Measurements from ENCODE around the gene DCAF16. TPM values are rescaled to one million over a fixed set of nuclear protein-coding genes. Genes with fewer than 3 reads are reported as not detected.
"Not testable (repeated sequence)": the region's sequence is repeated elsewhere in the genome, so short reads cannot be mapped to it uniquely, and the experiment has no call there.

The DCAF16 gene
- polyA plus RNA-seq, result 1 to 10 TPM; 6.5 to 7.3 TPM

DNA sequence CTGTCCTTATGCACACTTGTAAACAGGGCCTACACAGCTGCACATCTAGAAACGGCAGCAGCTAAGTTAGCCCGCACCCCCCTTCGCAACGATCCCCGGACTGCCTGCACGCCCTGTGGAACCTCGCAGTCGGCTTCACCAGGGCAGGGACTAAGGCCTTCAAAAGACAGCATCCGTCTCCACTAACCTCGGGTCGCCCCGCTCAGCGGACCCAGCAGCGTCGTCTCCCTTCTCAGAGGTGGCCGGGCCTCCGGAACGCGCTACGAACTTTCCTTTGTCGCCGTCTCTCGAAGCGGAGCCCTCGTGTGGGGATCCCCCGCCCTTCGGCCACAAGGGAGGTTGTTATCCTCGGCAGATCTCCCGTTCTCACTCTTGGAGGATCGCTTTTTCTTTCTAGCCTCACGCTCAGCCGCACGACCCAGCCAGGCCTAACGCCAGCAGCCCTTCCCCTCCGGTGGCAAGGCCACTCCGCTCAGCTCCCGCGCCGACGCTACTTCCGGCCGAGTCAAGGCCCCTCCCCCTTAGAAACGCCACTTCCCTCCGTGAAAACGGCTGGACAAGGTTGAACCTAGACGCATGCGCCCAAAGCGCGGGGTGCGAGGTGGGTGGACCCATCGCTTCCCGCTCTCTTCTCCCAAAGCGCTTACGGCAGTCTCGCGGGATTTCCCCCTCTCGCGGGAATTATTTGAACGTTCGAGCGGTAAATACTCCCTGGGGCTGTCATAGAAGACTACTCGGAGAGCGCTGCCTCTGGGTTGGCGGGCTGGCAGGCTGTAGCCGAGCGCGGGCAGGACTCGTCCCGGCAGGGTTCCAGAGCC lies at the start of gene DCAF16, which contains the start of gene NCAPG:
DCAF16 (minus strand) TSS at position 498 of the 818 bp plus-strand sequence. CDS start 6,616 bp downstream, outside the sequence.
NCAPG (plus strand) TSS at position 720 of the 818 bp plus-strand sequence. CDS start 99 bp downstream, outside the sequence.
- H3K27me3 ChIP-seq (ENCODE audit: control insufficient read depth in 1 of 2, insufficient read depth in 2 of 2, low read length in 2 of 2), result no peaks in the 10 kb centered on the region
- no peaks in the 10 kb centered on the region for H3K9me3 ChIP-seq (ENCODE audit: control insufficient read depth in 2 of 2, insufficient read depth in 1 of 2, low read depth in 1 of 2, low read length in 1 of 2)
- peak within 1 kb of the TSS; percentile 88 to 94 for H3K4me3 ChIP-seq (ENCODE audit: low read depth in 1 of 2, low read length in 2 of 2)
- H3K36me3 ChIP-seq (ENCODE audit: control insufficient read depth in 2 of 2, insufficient read depth in 2 of 2, low read length in 1 of 2), result no peaks in the 10 kb centered on the region
- 0% methylated on average over 69 of the region's 69 CpGs for WGBS, 2 donors
- H3K27ac ChIP-seq (ENCODE audit: low read depth in 2 of 2, low read length in 1 of 2), result peak within 1 kb of the TSS; percentile 95 to 98
- peaks cover 2 to 4% of the 10 kb centered on the region in 2 donors for H3K4me1 ChIP-seq (ENCODE audit: control insufficient read depth in 2 of 2, insufficient read depth in 2 of 2, low read length in 1 of 2)

DNA sequence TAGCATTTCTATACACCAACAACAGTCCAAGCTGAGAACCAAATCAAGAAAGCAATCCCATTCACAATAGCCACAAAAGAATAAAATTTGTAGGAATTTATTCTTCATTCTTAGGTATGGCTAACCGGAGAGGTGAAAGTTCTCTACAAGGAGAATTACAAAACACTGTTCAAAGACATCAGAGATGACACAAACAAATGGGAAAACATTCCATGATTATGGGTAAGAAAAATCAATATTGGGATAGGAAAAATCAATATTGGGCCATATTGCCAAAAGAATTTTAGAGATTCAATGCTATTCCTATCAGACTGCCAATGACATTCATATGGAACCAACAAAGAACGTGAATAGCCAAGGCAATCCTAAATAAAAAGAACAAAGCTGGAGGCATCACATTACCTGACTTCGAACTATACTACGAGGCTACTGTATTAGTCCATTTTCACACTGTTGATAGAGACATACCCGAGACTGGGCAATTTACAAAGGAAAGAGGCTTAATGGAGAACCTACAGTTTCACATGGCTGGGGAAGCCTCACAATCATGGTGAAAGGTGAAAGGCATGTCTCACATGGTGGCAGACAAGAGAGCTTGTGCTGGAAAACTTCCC lies 49.3 kb upstream of the DCAF16 start:
- no peak overlapping the region for H3K27ac ChIP-seq (ENCODE audit: low read depth in 2 of 2, low read length in 1 of 2)
- H3K4me1 ChIP-seq (ENCODE audit: control insufficient read depth in 2 of 2, insufficient read depth in 2 of 2, low read length in 1 of 2), result no peaks in the 10 kb centered on the region
- WGBS, 2 donors, result 93 to 96% methylated on average over 5 of the region's 5 CpGs

DNA sequence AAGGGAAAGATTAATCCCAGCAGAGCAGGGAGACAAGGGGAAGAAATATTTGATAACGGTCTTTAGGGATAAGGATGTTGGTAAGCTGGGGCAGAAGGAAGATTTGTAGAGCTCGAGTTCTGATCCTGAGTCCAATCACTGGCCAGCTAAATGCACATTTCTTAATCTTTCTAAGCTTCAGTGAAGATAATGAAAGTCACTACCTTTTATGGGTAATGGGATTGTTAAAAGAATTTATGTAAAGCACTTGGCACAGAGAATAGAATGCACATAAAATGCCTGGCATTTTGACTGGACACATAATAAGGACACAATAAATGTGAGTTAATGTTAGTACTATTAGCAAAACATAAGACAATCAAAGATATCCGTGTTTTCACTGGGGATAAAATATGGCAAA lies 43.5 kb upstream of the DCAF16 start:
- H3K27ac ChIP-seq (ENCODE audit: low read depth in 2 of 2, low read length in 1 of 2), result no peak overlapping the region
- no peaks in the 10 kb centered on the region for H3K36me3 ChIP-seq (ENCODE audit: control insufficient read depth in 2 of 2, insufficient read depth in 2 of 2, low read length in 1 of 2)
- no peaks in the 10 kb centered on the region for H3K4me1 ChIP-seq (ENCODE audit: control insufficient read depth in 2 of 2, insufficient read depth in 2 of 2, low read length in 1 of 2)
- H3K4me3 ChIP-seq (ENCODE audit: low read depth in 1 of 2, low read length in 2 of 2), result no peak overlapping the region
- no peaks in the 10 kb centered on the region for H3K9me3 ChIP-seq (ENCODE audit: control insufficient read depth in 2 of 2, insufficient read depth in 1 of 2, low read depth in 1 of 2, low read length in 1 of 2)
- no peaks in the 10 kb centered on the region for H3K27me3 ChIP-seq (ENCODE audit: control insufficient read depth in 1 of 2, insufficient read depth in 2 of 2, low read length in 2 of 2)
- WGBS, 2 donors, result 84% methylated on average over 3 of the region's 3 CpGs

More for the DNA sequence above, 49.3 kb upstream of the DCAF16 start:
- Histone ChIP-seq H3K9me3 (ENCODE audit: control insufficient read depth in 2 of 2, insufficient read depth in 1 of 2, low read depth in 1 of 2, low read length in 1 of 2) (no peaks in the 10 kb centered on the region), H3K4me3 (ENCODE audit: low read depth in 1 of 2, low read length in 2 of 2) (no peak overlapping the region), H3K36me3 (ENCODE audit: control insufficient read depth in 2 of 2, insufficient read depth in 2 of 2, low read length in 1 of 2) (no peaks in the 10 kb centered on the region), H3K27me3 (ENCODE audit: control insufficient read depth in 1 of 2, insufficient read depth in 2 of 2, low read length in 2 of 2) (no peaks in the 10 kb centered on the region)

DNA sequence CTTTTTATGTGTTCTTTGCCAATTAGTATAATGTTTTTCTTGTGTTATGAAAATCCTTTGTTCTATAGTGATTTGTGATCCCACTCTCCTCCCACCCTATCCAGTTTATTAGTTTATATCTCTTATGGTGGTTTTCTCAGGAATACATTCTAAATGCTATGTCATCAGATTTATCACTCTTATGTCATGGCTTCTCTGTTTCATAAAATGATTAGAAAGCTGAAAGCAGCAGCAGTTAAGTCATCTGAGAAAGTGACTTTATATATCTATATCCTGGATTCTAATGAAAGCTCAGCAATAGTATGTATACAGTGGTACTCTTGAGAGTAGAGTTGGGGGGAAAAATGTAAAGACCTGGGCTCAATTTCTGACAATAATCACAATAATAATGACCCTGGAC lies 41.4 kb upstream of the DCAF16 start:
- no peaks in the 10 kb centered on the region for H3K36me3 ChIP-seq (ENCODE audit: control insufficient read depth in 2 of 2, insufficient read depth in 2 of 2, low read length in 1 of 2)
- no peaks in the 10 kb centered on the region for H3K4me1 ChIP-seq (ENCODE audit: control insufficient read depth in 2 of 2, insufficient read depth in 2 of 2, low read length in 1 of 2)
- no peaks in the 10 kb centered on the region for H3K27me3 ChIP-seq (ENCODE audit: control insufficient read depth in 1 of 2, insufficient read depth in 2 of 2, low read length in 2 of 2)
- no peak overlapping the region for H3K27ac ChIP-seq (ENCODE audit: low read depth in 2 of 2, low read length in 1 of 2)
- H3K9me3 ChIP-seq (ENCODE audit: control insufficient read depth in 2 of 2, insufficient read depth in 1 of 2, low read depth in 1 of 2, low read length in 1 of 2), result no peaks in the 10 kb centered on the region
- no peak overlapping the region for H3K4me3 ChIP-seq (ENCODE audit: low read depth in 1 of 2, low read length in 2 of 2)

DNA sequence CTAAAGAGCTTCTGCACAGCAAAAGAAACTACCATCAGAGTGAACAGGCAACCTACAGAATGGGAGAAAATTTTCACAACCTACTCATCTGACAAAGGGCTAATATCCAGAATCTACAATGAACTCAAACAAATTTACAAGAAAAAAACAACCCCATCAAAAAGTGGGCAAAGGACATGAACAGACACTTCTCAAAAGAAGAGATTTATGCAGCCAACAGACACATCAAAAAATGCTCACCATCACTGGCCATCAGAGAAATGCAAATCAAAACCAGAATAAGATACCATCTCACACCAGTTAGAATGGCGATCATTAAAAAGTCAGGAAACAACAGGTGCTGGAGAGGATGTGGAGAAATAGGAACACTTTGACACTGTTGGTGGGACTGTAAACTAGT lies 39.7 kb upstream of the DCAF16 start:
- not testable (repeated sequence) for H3K27me3 ChIP-seq (ENCODE audit: control insufficient read depth in 1 of 2, insufficient read depth in 2 of 2, low read length in 2 of 2); H3K4me1 ChIP-seq (ENCODE audit: control insufficient read depth in 2 of 2, insufficient read depth in 2 of 2, low read length in 1 of 2); H3K36me3 ChIP-seq (ENCODE audit: control insufficient read depth in 2 of 2, insufficient read depth in 2 of 2, low read length in 1 of 2); H3K9me3 ChIP-seq (ENCODE audit: control insufficient read depth in 2 of 2, insufficient read depth in 1 of 2, low read depth in 1 of 2, low read length in 1 of 2); H3K4me3 ChIP-seq (ENCODE audit: low read depth in 1 of 2, low read length in 2 of 2); H3K27ac ChIP-seq (ENCODE audit: low read depth in 2 of 2, low read length in 1 of 2)
- WGBS, 2 donors, result 86 to 100% methylated on average over 1 of the region's 1 CpG

DNA sequence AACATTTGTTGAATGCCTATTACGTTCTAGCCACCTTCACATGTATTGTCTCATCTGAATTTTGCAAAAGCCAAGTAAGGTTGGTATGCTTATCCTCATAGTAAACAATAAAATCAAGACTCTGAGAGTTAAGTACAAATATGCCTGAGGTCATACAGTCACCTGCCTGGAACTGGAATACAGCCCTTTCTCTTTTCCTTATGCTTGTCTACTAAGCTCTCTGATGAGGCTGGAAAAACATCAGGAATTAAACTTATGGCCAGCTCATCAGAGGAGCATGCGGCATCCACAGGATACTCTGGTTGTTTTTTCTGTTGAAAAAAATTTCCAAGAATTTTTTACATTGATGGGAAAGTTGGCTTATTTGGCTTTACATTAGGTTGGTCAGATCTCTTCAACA lies 35.7 kb upstream of the DCAF16 start:
- H3K9me3 ChIP-seq (ENCODE audit: control insufficient read depth in 2 of 2, insufficient read depth in 1 of 2, low read depth in 1 of 2, low read length in 1 of 2), result no peaks in the 10 kb centered on the region
- 64 to 75% methylated on average over 2 of the region's 2 CpGs for whole genome bisulfite sequencing, 2 donors

DNA sequence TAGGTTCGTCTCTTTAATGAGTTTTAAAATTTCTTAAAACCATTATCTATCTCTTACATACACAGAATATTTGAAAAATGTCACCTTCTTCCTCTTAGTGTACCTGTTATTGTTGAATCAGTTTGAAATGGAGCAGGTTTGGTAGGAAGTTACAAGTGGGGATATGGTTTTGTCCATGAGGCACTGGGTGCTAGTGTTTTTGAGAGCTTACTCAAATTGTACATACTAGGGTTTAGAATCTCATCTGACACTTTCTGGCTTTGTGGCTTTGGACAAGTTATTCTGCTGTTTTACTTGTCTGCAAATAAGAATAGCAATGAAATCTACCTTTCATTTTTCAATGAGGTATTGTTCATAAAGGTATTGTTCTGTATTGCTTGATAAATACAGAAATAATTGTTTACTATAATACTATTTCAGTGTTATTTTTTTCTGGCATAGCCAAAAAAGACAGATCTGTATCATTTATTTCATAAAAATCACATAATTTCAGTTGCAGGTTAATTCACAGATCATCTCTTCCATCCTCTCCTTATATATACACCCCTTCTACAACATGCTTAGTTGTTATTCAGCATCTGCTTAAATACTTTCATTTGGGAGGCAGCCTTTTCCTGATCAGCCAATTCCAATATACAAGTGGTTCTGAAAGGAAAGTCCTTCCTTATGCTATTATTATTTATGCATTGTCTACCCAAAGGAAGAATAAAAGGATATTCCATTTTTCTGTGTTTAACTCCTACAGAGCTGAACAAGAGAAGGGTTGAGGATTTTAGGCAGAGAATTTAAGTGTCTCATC lies 13.5 kb upstream of the DCAF16 start:
- H3K27ac ChIP-seq (ENCODE audit: low read depth in 2 of 2, low read length in 1 of 2), result no peak overlapping the region
- no peak overlapping the region for H3K4me3 ChIP-seq (ENCODE audit: low read depth in 1 of 2, low read length in 2 of 2)
- WGBS, 2 donors, result 79 to 81% methylated on average over 1 of the region's 1 CpG

More for the DNA sequence above, 35.7 kb upstream of the DCAF16 start:
- Histone ChIP-seq H3K4me3 (ENCODE audit: low read depth in 1 of 2, low read length in 2 of 2) (no peak overlapping the region), H3K27me3 (ENCODE audit: control insufficient read depth in 1 of 2, insufficient read depth in 2 of 2, low read length in 2 of 2) (no peaks in the 10 kb centered on the region), H3K36me3 (ENCODE audit: control insufficient read depth in 2 of 2, insufficient read depth in 2 of 2, low read length in 1 of 2) (no peaks in the 10 kb centered on the region), H3K4me1 (ENCODE audit: control insufficient read depth in 2 of 2, insufficient read depth in 2 of 2, low read length in 1 of 2) (no peaks in the 10 kb centered on the region), H3K27ac (ENCODE audit: low read depth in 2 of 2, low read length in 1 of 2) (no peak overlapping the region)

DNA sequence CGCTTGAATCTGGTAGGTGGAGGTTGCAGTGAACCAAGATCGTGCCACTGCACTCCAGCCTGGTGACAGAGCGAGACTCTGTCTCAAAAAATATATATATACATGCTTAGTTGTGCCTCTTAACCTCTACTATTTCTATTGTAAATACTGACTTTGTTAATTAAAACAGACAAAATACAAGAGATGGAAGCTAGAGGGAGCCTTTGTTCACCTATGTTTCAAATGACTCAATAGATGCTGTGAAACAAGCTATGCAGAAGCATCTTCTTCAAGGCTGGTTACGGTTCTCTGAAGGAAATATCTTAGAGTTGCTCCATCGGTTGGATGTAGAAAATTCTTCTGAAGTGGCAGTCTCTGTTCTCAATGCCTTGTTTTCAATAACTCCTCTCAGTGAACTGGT lies 6.5 kb upstream of the DCAF16 start:
- Histone ChIP-seq H3K4me3 (ENCODE audit: low read depth in 1 of 2, low read length in 2 of 2) (no peak overlapping the region), H3K9me3 (ENCODE audit: control insufficient read depth in 2 of 2, insufficient read depth in 1 of 2, low read depth in 1 of 2, low read length in 1 of 2) (no peaks in the 10 kb centered on the region), H3K27me3 (ENCODE audit: control insufficient read depth in 1 of 2, insufficient read depth in 2 of 2, low read length in 2 of 2) (no peaks in the 10 kb centered on the region), H3K27ac (ENCODE audit: low read depth in 2 of 2, low read length in 1 of 2) (no peak overlapping the region), H3K4me1 (ENCODE audit: control insufficient read depth in 2 of 2, insufficient read depth in 2 of 2, low read length in 1 of 2) (no peaks in the 10 kb centered on the region), H3K36me3 (ENCODE audit: control insufficient read depth in 2 of 2, insufficient read depth in 2 of 2, low read length in 1 of 2) (no peaks in the 10 kb centered on the region)
- WGBS, 2 donors, result 51 to 54% methylated on average over 5 of the region's 5 CpGs

More for the DNA sequence above, 13.5 kb upstream of the DCAF16 start:
- H3K27me3 ChIP-seq (ENCODE audit: control insufficient read depth in 1 of 2, insufficient read depth in 2 of 2, low read length in 2 of 2), result no peaks in the 10 kb centered on the region
- no peaks in the 10 kb centered on the region for H3K4me1 ChIP-seq (ENCODE audit: control insufficient read depth in 2 of 2, insufficient read depth in 2 of 2, low read length in 1 of 2)
- H3K9me3 ChIP-seq (ENCODE audit: control insufficient read depth in 2 of 2, insufficient read depth in 1 of 2, low read depth in 1 of 2, low read length in 1 of 2), result no peaks in the 10 kb centered on the region
- no peaks in the 10 kb centered on the region for H3K36me3 ChIP-seq (ENCODE audit: control insufficient read depth in 2 of 2, insufficient read depth in 2 of 2, low read length in 1 of 2)

DNA sequence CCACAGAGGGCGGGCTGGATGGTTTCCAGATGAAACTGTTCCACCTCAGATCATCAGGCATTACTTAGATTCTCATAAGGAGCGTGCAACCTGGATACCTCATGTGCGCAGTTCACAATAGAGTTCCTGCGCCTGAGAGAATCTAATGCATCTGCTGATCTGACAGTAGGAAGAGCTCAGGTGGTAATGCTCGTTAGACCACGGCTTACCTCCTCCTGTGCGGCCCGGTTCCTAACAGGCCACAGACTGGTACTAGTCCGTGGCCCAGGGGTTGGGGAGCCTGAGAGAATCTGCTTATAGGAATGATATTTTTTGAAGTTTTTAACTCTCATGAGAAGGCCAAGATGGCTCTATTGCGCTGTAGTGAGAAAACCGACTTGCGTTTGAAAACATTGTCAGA lies 5.6 kb upstream of the DCAF16 start:
- Histone ChIP-seq H3K27ac (ENCODE audit: low read depth in 2 of 2, low read length in 1 of 2) (no peak overlapping the region), H3K4me3 (ENCODE audit: low read depth in 1 of 2, low read length in 2 of 2) (no peak overlapping the region), H3K27me3 (ENCODE audit: control insufficient read depth in 1 of 2, insufficient read depth in 2 of 2, low read length in 2 of 2) (no peaks in the 10 kb centered on the region), H3K36me3 (ENCODE audit: control insufficient read depth in 2 of 2, insufficient read depth in 2 of 2, low read length in 1 of 2) (no peaks in the 10 kb centered on the region), H3K9me3 (ENCODE audit: control insufficient read depth in 2 of 2, insufficient read depth in 1 of 2, low read depth in 1 of 2, low read length in 1 of 2) (no peaks in the 10 kb centered on the region), H3K4me1 (ENCODE audit: control insufficient read depth in 2 of 2, insufficient read depth in 2 of 2, low read length in 1 of 2) (peaks cover 0 to 3% of the 10 kb centered on the region in 2 donors)
- WGBS, 2 donors, result 96% methylated on average over 12 of the region's 12 CpGs
